Stimulated activated CD4-positive, alpha-beta T cell treated with anti-CD3 and anti-CD28 coated beads, Interleukin-4, amount 100 ng/mL, for 24 hours (primary cell): ENCODE data around the gene ZNF280D.

ENCODE experiments used
- DNase-seq: peaks from one replicate; pipeline ENCODE4 v3.0.0-alpha.2; 2020

The ZNF280D gene

DNA sequence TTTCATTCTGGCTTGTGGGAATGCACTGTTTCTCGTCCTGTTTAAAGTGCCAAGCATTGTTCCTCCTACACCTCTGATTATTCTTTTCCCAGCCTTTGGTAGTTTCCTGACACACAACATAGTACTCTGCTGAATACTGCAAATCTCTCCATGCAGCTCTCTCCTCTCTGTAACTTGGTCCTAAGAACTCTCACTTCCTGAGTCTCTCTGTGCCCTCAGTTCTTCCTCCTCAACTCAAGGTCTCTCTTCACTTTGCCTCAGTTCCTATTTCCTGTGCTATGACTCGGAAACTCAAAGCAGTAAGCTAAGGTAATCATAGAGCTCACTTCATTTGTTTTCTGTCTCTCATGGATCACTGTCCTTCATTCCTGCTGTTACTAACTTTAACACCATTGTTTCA is 113.4 kb downstream of the ZNF280D start:
- no peak for DNase-seq

DNA sequence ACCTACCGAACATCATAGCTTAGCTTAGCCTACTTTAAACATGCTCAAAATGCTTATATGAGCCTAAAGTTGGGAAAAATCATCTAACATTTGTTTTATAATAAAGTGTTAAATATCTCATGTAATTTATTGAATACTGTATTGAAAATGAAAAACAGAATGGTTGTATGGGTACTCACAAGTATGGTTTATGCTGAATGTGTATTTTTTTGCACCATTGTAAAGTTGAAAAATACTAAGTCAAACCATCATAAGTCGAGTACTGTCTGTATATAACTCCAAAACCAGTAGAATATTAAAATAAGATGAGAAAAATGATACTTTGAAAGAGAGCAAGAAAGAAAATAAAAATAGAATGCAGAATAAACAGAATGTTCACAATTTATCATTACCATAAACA is 115.7 kb downstream of the ZNF280D start:
- no peak for DNase-seq

DNA sequence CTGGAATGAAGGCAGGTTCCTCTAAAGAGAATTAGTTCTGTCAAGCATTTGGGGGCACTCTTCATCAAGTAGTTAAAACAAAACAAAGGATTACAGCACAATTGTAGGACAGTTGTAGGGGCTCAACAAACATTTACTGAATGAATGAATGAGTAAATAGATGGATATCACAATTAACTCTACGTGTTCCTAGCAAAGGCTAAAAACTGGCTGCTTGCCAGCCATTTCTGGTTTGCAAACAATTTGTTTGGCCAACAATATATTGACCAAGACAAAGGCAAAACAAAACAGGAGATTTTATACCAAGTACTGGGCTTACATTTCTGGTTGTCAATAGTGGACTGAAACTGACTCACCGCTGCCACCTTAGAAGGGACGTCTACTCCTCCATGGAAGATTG is 116.8 kb downstream of the ZNF280D start:
- no peak for DNase-seq

DNA sequence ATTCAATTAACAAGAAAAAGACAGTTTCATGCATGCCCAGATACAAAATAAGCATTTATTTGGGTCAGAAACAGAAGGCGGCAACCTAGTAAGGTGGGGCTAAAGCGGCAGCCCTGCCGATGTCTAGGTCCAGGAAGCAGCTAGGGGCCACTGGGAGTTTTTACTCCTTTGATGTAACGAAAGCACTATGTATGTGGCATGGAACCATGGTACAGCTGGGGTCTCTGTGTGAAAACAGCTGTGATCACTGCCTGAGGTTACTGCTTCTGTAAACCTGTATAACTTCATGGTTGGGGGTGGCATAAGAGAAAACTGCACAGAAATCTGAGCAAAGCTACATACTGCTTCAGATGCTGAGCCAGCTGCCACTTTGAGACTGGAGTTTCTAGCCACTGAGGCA is 119.5 kb downstream of the ZNF280D start:
- no peak for DNase-seq

DNA sequence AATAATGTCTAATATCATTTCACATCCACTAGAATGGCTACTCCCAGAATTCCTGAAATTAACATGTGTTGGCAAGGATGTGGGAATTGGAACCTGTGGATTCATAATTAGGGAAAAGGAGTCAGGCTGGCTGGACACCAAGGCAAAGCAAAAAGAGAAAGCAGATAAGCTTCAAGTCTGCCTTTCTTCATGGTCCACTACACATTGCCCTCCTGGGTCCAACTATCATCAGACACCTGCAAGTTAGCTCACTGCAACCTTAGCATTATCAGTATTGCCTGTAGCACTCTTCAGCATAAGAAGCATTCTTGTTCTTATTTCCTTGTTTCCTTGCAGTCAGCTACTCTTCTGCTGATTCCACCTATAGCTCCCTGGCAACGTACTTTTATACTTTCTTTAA is 124.3 kb downstream of the ZNF280D start:
- DNase-seq, result no peak

DNA sequence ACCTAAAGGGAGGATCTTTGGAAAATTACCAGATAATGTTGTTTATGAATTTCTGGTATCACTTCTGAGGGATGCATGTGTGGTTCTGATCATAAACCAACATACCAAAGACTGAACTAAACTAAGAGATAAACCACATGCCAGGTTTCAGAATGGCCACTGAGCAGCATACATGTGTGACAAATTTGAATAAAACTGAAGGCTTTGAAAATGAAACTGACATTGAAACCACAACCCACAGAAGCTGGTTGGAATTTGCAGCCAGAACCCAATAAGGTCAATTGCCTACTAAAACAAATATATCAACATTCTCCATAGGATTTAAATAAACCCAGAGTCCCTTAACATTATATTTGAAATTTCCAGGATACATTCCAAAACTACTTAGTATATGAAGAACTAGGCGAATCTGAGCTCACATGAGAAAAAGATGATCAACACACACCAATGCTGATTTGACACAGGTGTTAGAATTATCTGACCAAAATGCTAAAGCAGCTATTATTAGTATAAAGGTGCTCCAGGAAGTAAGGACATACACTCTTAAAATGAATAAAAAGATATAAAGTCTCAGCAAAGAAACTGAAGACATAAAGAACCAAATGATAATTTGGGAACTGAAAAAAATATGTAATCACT is 125.0 kb downstream of the ZNF280D start:
- DNase-seq, result no peak

DNA sequence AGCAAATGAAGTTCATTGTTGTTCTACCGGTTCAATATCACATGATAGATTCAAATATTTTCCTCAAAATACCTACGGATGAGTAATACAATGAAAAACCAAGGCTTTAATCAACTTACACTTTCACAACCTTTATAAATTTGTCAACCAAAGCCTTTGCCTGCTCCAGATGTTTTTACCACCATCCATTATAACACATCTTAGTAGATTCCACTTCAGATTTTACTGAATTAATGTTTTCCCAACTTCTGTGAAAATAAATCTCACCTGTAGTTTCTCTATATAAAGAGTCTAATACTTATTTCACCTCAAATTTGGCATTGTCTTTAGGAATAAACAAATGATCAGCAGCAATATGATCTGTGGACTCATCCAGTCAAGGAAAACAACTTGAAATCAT is 131.1 kb downstream of the ZNF280D start:
- DNase-seq, result no peak

DNA sequence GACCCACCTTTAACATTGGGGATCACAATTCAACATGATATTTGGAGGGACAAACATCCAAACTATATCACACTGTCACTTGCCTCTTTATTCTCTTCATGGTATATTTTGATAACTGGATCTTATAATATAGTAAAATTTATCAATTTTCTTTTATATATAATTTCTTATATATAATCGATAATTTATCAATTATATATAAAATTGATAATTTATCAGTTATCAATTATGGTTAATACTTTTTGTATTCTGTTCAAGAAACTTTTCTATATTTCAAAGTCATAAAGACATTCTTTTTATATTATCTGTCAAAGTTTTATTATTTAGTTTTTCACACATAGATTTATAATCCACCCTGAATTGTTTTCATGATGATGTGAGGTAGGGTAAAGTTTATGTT is 132.9 kb downstream of the ZNF280D start:
- DNase-seq, result no peak

DNA sequence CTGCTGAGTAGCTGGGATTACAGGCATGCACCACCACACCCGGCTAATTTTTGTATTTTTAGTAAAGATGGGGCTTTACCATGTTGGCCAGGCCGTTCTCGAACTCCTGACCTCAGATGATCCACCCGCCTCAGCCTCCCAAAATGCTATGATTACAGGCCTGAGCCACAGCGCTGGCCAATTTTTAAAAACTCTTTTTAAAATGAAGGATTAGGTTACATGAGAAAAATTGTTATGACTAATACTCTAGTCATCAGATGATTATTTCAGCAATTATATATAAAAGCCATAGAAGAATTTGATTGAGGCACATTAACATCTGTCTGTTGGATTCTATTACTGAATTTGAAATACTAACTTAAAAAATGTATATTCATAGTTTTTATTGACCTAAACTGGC is 134.3 kb downstream of the ZNF280D start:
- no peak for DNase-seq

DNA sequence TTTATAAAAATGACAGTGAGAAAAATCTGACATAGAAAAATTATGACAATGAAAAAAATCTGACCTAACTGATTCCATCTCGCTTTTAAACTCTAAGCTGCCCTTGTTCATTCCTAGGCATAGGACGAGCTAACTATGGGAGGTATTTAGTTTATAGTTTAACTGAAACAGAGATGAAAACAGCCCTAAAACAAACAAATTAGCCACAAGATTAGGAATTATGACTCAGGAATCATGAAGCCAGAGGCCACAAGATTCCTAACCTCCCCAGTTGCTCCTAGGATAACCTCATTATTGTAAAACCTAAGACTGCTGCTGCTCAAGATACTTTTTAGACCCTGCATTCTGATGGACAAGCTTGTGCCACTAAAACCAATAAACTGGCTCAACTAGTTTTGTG is 145.6 kb downstream of the ZNF280D start:
- DNase-seq, result no peak

DNA sequence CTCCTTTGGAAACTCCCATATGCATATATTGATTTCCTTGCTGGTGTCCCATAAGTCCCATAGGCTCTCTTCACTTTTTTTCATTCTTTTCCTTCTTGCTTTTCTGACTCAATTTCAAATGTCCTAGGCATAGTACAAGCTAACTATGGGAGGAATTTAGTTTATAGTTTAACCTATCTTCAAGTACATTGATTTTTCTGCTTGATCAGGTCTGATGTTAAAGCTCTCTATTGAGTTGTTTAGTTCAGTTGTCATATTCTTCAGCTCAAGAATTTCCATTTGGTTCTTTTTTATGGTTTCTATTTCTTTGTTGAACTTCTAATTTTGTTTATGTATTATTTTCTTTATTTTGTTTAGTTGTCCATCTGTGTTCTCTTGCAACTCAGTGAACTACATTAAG is 147.1 kb downstream of the ZNF280D start:
- DNase-seq, result no peak

DNA sequence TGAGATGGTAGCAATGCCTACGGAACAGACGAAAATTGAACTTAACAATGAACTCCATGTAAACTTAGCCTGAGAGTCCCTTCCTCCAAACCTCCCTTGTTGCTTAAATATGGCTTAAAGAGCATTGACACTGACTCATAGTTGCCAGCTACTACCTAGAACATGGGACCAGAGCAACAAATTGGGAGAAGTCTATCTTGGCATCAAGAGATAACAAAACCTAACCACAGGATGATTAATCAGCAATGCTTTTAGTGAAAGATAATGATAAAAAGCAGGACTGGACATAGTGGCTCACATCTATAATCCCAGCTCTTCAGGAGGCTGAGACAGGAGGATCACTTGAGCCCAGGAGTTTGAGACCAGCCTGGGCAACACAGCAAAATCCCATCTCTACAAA is 150.5 kb downstream of the ZNF280D start:
- DNase-seq, result no peak
